Esophagus (tissue), 2 donors: ENCODE measurements around the gene MAST1. TPM values are rescaled to one million over a fixed set of nuclear protein-coding genes. Genes with fewer than 3 reads are reported as not detected.
A peak's percentile ranks its signal among the peaks of the same experiment; 100 is the strongest.
"Not testable (repeated sequence)": the region's sequence is repeated elsewhere in the genome, so short reads cannot be mapped to it uniquely, and the experiment has no call there.

Experiments used
- H3K27ac ChIP-seq, 2 donors: one replicate each; pipeline ENCODE4 v1.5.1; 2013; ENCODE audit warnings: low read depth in 2 of 2, mild to moderate bottlenecking in 2 of 2, inconsistent platforms in 1 of 2, low read length in 1 of 2, moderate library complexity in 1 of 2
- H3K27me3 ChIP-seq, 2 donors: one replicate each; pipeline ENCODE4 v1.6.1; 2013; ENCODE audit warnings: low read length in 2 of 2, control low read depth in 1 of 2, mild to moderate bottlenecking in 1 of 2; ENCODE audit not compliant: insufficient read depth in 2 of 2, control insufficient read depth in 1 of 2
- H3K36me3 ChIP-seq, 2 donors: one replicate each; pipeline ENCODE4 v1.6.1; 2013; ENCODE audit warnings: low read length in 1 of 2; ENCODE audit not compliant: control insufficient read depth in 2 of 2, insufficient read depth in 2 of 2
- H3K4me1 ChIP-seq, 2 donors: one replicate each; pipeline ENCODE4 v1.6.1; 2013; ENCODE audit warnings: low read length in 1 of 2; ENCODE audit not compliant: control insufficient read depth in 2 of 2, insufficient read depth in 2 of 2
- H3K4me3 ChIP-seq, 2 donors: one replicate each; pipeline ENCODE4 v1.5.1; 2013; ENCODE audit warnings: low read length in 2 of 2, mild to moderate bottlenecking in 2 of 2, low read depth in 1 of 2, moderate library complexity in 1 of 2
- H3K9me3 ChIP-seq, 2 donors: one replicate each; pipeline ENCODE4 v1.6.1; 2013; ENCODE audit warnings: mild to moderate bottlenecking in 2 of 2, low read depth in 1 of 2, low read length in 1 of 2, moderate library complexity in 1 of 2; ENCODE audit not compliant: control insufficient read depth in 2 of 2, insufficient read depth in 1 of 2
- WGBS, 2 donors: extraction: QIAGEN DNeasy Blood & Tissue Kit; methylation state at CpG; one replicate each; pipeline ENCODE4 v1.1.7; 2013; 5-methylcytosine and 5-hydroxymethylcytosine counted together
- polyA plus RNA-seq, 2 donors: library from polyadenylated mRNA; stranded (reverse); fragments of 200-250 nt; gene quantifications; one replicate each; pipeline ENCODE4 v1.2.3, GENCODE V29; 2013
- donor health status: healthy with polysubstance abuse.
- donor health status: Bipolar disorder and iron deficiency.

MAST1 gene
- polyA plus RNA-seq, 2 donors, result 0.18 to 0.22 TPM

GRCh38 chr19:12913851-12914690 is 75.8 kb downstream of the MAST1 start:
- Histone ChIP-seq H3K36me3 (no peaks in the 10 kb centered on the region), H3K4me3 (no peak overlapping the region), H3K27ac (peak overlapping the region; percentile 89 to 93), H3K9me3 (no peaks in the 10 kb centered on the region), H3K4me1 (peaks cover 0 to 16% of the 10 kb centered on the region in 2 donors), H3K27me3 (no peaks in the 10 kb centered on the region)
- 43 to 50% methylated on average over 12 of the region's 12 CpGs for WGBS, 2 donors

- 82 to 84% methylated on average over 4 of the region's 4 CpGs for WGBS, 2 donors
- not testable (repeated sequence) for H3K4me3 ChIP-seq, H3K9me3 ChIP-seq, H3K27me3 ChIP-seq, H3K36me3 ChIP-seq, H3K27ac ChIP-seq
- H3K4me1 ChIP-seq, result peaks cover 0 to 16% of the 10 kb centered on the region in 2 donors
Observed at GRCh38 chr19:12915860-12916259, 77.5 kb downstream of the MAST1 start.

- Histone ChIP-seq H3K27me3 (no peaks in the 10 kb centered on the region), H3K27ac (no peak overlapping the region), H3K9me3 (no peaks in the 10 kb centered on the region), H3K36me3 (peaks cover 0 to 9% of the 10 kb centered on the region in 2 donors), H3K4me1 (peaks cover 0 to 9% of the 10 kb centered on the region in 2 donors), H3K4me3 (no peak overlapping the region)
- 92 to 95% methylated on average over 14 of the region's 14 CpGs for WGBS, 2 donors
Observed at GRCh38 chr19:12918253-12918652, 79.9 kb downstream of the MAST1 start.

GRCh38 chr19:12921047-12921446 is 82.7 kb downstream of the MAST1 start:
- no peaks in the 10 kb centered on the region for H3K9me3 ChIP-seq
- H3K27ac ChIP-seq, result no peak overlapping the region
- no peaks in the 10 kb centered on the region for H3K27me3 ChIP-seq
- H3K4me1 ChIP-seq, result peaks cover 0 to 3% of the 10 kb centered on the region in 2 donors
- WGBS, 2 donors, result 55 to 64% methylated on average over 3 of the region's 3 CpGs
- H3K4me3 ChIP-seq, result no peak overlapping the region
- peaks cover 15 to 24% of the 10 kb centered on the region in 2 donors for H3K36me3 ChIP-seq

- H3K9me3 ChIP-seq, result no peaks in the 10 kb centered on the region
- peaks cover 0 to 3% of the 10 kb centered on the region in 2 donors for H3K4me1 ChIP-seq
- 99% methylated on average over 4 of the region's 4 CpGs for WGBS, 2 donors
- peaks cover 15 to 36% of the 10 kb centered on the region in 2 donors for H3K36me3 ChIP-seq
- H3K27me3 ChIP-seq, result no peaks in the 10 kb centered on the region
- H3K27ac ChIP-seq, result no peak overlapping the region
- no peak overlapping the region for H3K4me3 ChIP-seq
Observed at GRCh38 chr19:12922959-12923358, 84.6 kb downstream of the MAST1 start.

Other genes starting within 250 kb of the MAST1 start
- under 1 TPM; 0.36 to 0.61 TPM for gene ZNF490, start 227.7 kb upstream of the MAST1 start, polyA plus RNA-seq
- gene ZNF791, start 227.6 kb upstream of the MAST1 start, polyA plus RNA-seq, result 1 to 10 TPM; 5.1 to 8.1 TPM
- gene MAN2B1, start 171.8 kb upstream of the MAST1 start, polyA plus RNA-seq, result 10 to 100 TPM; 22.6 to 26.6 TPM
- 10 to 100 TPM in 1 of 2 donors, 1 to 10 TPM in 1; 8.9 to 14.4 TPM for gene WDR83, start 171.7 kb upstream of the MAST1 start, polyA plus RNA-seq
- gene DHPS, start 156.6 kb upstream of the MAST1 start, polyA plus RNA-seq, result 10 to 100 TPM; 45.5 to 51.3 TPM
- gene GNG14, start 150.5 kb upstream of the MAST1 start, polyA plus RNA-seq, result not detected
- 10 to 100 TPM in 1 of 2 donors, 1 to 10 TPM in 1; 5.0 to 12.3 TPM for gene FBXW9, start 141.9 kb upstream of the MAST1 start, polyA plus RNA-seq
- gene TNPO2, start 114.6 kb upstream of the MAST1 start, polyA plus RNA-seq, result 10 to 100 TPM; 29.7 to 37.2 TPM
- gene TRIR, start 103.8 kb upstream of the MAST1 start, polyA plus RNA-seq, result 100 to 1,000 TPM; 212 to 215 TPM
- 10 to 100 TPM; 46.2 to 74.1 TPM for gene GET3, start 101.0 kb upstream of the MAST1 start, polyA plus RNA-seq
- under 1 TPM; 0.06 TPM for gene BEST2, start 86.7 kb upstream of the MAST1 start, polyA plus RNA-seq
- 100 to 1,000 TPM in 1 of 2 donors, 10 to 100 TPM in 1; 47.9 to 103 TPM for gene HOOK2, start 63.0 kb upstream of the MAST1 start, polyA plus RNA-seq
- 100 to 1,000 TPM; 175 to 339 TPM for gene JUNB, start 47.0 kb upstream of the MAST1 start, polyA plus RNA-seq
- 100 to 1,000 TPM; 157 to 323 TPM for gene PRDX2, start 36.7 kb upstream of the MAST1 start, polyA plus RNA-seq
- 1 to 10 TPM; 2.8 to 8.4 TPM for gene THSD8, start 36.4 kb upstream of the MAST1 start, polyA plus RNA-seq
- 10 to 100 TPM in 1 of 2 donors, 1 to 10 TPM in 1; 6.9 to 20.8 TPM for gene RNASEH2A, start 31.9 kb upstream of the MAST1 start, polyA plus RNA-seq
- gene RTBDN, start 3.9 kb upstream of the MAST1 start, polyA plus RNA-seq, result not detected
- 10 to 100 TPM in 1 of 2 donors, 1 to 10 TPM in 1; 7.8 to 15.9 TPM for gene DNASE2, start 42.9 kb downstream of the MAST1 start, polyA plus RNA-seq
- not detected for gene KLF1, start 48.7 kb downstream of the MAST1 start, polyA plus RNA-seq
- gene GCDH, start 52.6 kb downstream of the MAST1 start, polyA plus RNA-seq, result 10 to 100 TPM; 14.3 to 21.0 TPM
- under 1 TPM; 0.20 to 0.59 TPM for gene SYCE2, start 80.8 kb downstream of the MAST1 start, polyA plus RNA-seq
- gene FARSA, start 95.2 kb downstream of the MAST1 start, polyA plus RNA-seq, result 10 to 100 TPM; 29.1 to 49.3 TPM
- gene CALR, start 100.1 kb downstream of the MAST1 start, polyA plus RNA-seq, result 100 to 1,000 TPM; 173 to 361 TPM
- 10 to 100 TPM; 73.9 to 81.0 TPM for gene RAD23A, start 107.3 kb downstream of the MAST1 start, polyA plus RNA-seq
- 10 to 100 TPM; 53.7 to 57.0 TPM for gene GADD45GIP1, start 118.7 kb downstream of the MAST1 start, polyA plus RNA-seq
- gene DAND5, start 131.1 kb downstream of the MAST1 start, polyA plus RNA-seq, result not detected
- 10 to 100 TPM; 26.9 to 38.5 TPM for gene NFIX, start 157.0 kb downstream of the MAST1 start, polyA plus RNA-seq